Activated CD4-positive, alpha-beta T cell treated with anti-CD3 and anti-CD28 coated beads, Interleukin-2, Interleukin-6, amounts not matched to agents 100 ng/mL and 50 ng/mL, durations not matched to agents 16 hours and 8 hours (primary cell): ENCODE results near the gene CDK11B.
"Not testable (repeated sequence)": the region's sequence is repeated elsewhere in the genome, so short reads cannot be mapped to it uniquely, and the experiment has no call there.

Experiments
- DNase-seq: peaks from one replicate; pipeline ENCODE4 v3.0.0-alpha.2; 2020

Gene CDK11B

DNA sequence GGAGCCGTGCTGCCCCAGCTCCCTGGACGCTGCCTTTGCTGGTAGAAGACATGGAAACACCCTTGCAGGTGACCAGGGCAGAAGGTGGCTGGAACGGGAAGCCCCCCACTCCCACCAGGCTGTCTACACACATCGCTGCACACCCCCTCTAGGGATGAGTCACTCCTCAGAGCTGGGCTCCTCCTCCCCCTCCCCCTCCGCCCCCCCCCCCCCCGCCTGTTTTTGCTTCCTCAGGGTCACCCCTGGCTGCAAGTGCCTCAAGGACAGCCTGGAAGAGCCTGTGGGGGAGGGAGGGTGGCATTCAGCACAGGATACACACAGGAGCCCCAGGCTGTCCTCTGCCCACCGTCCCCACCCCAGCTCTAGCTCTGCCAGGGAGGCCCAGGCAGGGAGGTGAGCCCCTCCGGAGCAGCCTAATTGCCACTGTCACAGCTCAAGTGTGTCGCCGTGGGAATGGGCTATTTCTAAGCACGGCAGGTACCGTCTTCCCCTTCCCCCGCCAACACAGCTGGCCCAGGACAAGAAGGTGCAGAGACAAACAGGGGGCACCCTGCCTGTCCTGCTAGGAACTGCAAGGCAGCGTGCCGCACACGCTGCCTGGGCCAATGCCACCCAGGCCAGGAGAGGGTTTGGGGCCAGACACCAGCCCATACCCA lies 61.4 kb downstream of the CDK11B start:
- no peak for DNase-seq

GRCh38 chr1:1596493-1597274 lies 62.1 kb downstream of the CDK11B start:
- DNase-seq, result no peak

DNA sequence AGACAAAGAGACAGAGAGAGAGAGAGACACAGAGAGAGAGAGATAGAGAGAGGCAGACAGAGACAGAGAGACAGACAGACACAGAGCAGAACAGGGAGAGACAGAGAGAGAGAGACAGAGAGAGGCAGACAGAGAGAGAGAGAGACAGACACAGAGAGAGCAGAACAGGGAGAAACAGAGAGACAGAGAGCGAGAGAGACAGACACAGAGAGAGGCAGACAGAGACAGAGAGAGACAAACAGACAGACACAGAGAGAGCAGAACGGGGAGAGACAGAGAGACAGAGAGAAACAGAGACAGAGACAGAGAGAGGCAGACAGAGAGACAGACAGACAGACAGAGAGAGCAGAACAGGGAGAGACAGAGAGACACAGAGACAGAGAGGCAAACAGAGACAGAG lies 63.5 kb downstream of the CDK11B start:
- not testable (repeated sequence) for DNase-seq

DNA sequence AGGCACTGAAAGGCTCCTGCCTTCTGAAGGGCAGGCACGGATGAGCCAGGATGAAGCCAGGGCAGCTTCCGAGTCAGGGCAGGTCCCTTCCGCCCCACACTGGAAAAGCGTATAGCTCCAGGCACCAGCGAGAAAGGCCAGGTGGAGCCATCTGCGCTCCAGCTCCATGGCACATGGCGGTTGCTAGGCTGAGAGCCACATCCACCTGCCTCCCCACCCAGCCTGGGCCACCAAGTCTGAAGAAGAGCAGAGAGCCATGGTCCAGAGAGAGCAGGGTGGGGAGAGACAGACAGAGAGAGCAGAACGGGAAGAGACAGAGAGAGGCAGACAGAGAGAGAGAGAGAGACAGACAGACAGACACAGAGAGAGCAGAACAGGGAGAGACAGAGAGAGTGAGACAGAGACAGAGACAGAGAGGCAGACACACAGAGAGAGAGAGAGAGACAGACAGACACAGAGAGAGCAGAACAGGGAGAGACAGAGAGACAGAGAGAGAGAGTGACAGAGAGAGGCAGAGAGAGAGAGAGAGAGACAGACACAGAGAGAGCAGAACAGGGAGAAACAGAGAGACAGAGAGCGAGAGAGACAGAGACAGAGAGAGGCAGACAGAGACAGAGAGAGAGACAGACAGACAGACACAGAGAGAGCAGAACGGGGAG lies 64.1 kb downstream of the CDK11B start:
- no peak for DNase-seq

DNA sequence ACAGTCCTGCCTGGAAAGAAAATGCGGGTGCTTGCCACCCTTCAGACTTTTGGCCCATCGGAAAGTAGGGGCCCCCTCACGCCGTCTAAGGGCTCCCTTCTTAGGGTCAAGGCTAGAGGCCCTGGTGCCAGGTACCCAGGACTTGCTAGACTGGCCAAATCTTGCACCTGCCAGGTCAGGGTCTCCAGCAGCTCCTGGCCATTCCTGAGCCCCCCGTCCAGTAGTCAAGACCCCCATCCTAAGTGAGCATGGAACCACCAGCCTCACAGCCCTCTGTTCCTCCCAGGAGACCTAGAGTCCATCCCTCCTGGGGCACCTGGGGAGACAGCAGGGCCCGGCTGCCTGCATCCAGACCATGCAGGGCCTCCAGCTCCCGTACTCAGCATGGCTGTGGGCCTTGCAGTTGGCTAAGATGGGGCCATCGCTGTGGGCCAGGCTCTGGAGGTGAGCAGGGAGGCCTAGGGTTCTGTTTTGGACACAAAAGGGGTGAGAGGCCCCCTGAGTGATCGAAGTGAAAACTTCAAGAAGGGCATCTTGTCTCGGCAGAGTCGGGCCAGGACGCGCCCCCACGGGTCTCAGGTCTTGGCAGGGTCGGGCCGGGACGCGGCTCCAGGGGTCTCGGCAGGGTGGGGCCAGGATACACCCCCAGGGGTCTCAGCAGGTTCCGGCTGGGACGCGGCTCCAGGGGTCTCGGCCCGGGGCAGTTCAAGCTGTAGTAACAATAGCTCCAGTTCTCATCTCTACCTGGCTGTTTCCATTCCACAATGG lies 64.8 kb downstream of the CDK11B start:
- DNase-seq, result no peak

DNA sequence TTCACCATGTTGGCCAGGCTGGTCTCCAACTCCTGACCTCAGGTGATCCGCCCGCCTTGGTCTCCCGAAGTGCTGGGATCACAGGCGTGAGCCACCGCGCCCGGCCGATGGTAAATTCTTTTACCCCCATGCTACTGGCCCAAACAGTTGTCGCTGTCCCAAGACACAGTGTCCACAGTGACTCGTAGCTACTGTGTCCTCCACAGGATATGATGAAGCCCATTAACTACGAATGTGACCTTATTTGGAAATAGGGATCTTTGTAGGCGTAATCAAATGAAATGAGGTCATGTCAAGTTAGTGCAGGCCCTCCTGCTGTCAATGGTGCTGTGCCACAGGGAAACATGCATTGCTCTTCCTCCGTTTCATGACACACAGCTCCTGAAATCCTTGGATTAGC lies 67.4 kb downstream of the CDK11B start:
- DNase-seq, result no peak
